GM10248 (cell line): ENCODE results near the gene KCNMA1.
"Not testable (repeated sequence)": the region's sequence is repeated elsewhere in the genome, so short reads cannot be mapped to it uniquely, and the experiment has no call there.

Experiments
- CTCF ChIA-PET: fragments of 300-600 bp; sonication (Branson Sonifier 250); formaldehyde crosslinking; extraction: SDS; loops from one replicate; lab custom pipeline; 2021; ENCODE audit warnings: antibody characterized with exemption; lab: Yijun Ruan, JAX
- POLR2A ChIA-PET: fragments of 350-650 bp; sonication (Branson Sonifier 250); formaldehyde crosslinking; extraction: SDS; loops from one replicate; lab custom pipeline; 2020; ENCODE audit warnings: antibody characterized with exemption; lab: Yijun Ruan, JAX
- DNase-seq: peaks from one replicate; pipeline ENCODE4 v3.0.0; 2012; ENCODE audit errors: extremely low spot score
- TF ChIP-seq, protein P1 (sequence below): IDR thresholded peaks from 2 replicates; pipeline ENCODE4 v1.5.1; 2012; ENCODE audit warnings: mild to moderate bottlenecking, low read depth; ENCODE audit errors: extremely low read depth, missing control alignments, control extremely low read depth

KCNMA1 gene

DNA sequence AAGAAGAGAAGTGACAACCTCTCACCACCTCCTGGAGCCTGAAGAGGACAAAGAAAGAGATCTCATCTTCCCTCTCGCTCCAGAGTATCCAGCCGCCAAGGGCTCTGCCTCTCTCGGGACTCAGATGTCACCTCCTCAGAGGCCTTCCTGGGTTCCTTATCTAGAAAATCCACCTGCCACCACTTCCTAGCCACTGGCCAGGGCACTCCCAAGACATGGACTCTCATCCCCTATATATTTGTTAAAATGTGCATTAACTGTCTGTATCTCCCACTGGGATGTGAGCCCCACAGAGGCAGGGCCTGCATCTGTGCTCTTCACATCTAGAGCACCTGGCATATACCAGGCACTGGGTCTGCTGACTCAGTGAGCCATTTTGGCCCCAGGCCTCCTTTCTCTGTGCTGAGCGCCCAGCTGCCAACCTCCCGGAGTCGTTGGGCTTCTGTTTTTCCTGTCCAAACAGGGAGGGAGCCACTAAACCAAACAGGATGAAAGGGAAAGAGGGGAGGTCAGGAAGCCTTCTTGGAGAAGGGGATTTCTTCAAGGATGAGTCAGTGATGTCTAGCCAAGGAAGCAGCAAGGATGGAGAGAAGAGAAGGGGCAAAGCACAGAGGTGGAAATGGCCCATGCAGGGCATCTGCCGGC lies 58.9 kb downstream of the KCNMA1 start:
- DNase-seq = no peak
- POLR2A ChIA-PET = no interaction called here
- TF ChIP-seq, protein P1, sequence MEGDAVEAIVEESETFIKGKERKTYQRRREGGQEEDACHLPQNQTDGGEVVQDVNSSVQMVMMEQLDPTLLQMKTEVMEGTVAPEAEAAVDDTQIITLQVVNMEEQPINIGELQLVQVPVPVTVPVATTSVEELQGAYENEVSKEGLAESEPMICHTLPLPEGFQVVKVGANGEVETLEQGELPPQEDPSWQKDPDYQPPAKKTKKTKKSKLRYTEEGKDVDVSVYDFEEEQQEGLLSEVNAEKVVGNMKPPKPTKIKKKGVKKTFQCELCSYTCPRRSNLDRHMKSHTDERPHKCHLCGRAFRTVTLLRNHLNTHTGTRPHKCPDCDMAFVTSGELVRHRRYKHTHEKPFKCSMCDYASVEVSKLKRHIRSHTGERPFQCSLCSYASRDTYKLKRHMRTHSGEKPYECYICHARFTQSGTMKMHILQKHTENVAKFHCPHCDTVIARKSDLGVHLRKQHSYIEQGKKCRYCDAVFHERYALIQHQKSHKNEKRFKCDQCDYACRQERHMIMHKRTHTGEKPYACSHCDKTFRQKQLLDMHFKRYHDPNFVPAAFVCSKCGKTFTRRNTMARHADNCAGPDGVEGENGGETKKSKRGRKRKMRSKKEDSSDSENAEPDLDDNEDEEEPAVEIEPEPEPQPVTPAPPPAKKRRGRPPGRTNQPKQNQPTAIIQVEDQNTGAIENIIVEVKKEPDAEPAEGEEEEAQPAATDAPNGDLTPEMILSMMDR = no peak
- CTCF ChIA-PET = interaction anchor here (1.3 kb wide), 1 partner anchor 14 kb away, joined by 3 read pairs; no protein-coding TSS in a partner anchor

DNA sequence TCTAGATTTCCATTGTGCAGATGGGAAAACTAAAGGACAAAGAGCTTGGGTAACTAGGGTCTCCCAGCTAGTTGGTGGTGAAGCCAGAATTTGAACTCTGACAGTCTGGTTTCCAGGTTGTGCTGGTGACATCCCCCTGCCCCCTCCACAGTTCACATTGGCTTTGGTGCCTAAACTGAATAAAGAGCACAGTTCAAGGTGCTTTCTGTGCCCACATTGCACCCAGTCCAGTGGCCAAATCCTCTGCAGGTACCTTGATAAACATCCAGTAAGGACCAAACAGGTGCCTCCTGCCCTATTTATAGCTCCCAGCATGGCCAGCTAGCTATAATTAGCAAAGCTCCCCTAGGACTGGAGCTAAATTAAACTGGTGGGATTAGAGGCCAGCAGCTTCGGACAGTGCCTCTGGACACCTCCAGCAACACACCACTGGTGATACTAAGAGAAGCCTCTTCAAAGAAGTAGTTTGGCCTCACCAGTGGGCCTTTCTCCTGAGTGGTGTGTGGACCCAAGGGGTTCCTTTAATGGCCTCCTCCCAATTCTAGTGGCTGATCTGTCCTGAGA lies 59.9 kb downstream of the KCNMA1 start:
- TF ChIP-seq, protein P1 = no peak
- CTCF ChIA-PET = no interaction called here
- POLR2A ChIA-PET = no interaction called here
- no peak for DNase-seq

DNA sequence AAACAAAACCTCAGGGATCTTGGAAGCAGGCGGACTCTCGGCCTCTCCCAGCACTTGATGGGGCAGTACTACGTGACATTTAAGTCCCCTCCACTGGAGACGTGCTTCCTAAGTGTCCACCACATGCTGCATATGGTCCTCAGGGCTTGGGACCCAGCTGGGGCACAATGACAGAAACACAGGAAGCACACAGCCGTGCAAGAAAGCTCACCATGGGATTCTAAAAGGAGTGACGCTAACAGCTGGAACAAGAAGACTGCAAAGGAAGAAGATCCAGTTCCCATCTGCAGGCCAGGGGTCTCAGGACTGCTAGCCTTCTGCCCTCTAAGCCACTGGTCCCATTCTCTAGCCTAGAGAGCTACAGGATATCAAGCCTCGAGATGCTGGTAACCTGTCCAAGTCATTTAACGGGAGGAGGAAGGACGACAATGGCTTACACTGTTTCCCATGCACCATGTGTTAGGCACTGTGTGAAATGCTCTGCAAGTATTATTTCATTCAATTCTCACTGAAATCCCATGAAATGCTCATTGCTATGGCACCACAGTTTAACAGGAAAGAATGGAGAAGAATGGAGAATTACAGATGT lies 61.1 kb downstream of the KCNMA1 start:
- no peak for DNase-seq
- TF ChIP-seq, protein P1 = no peak
- ChIA-PET POLR2A (no interaction called here), CTCF (no interaction called here)

DNA sequence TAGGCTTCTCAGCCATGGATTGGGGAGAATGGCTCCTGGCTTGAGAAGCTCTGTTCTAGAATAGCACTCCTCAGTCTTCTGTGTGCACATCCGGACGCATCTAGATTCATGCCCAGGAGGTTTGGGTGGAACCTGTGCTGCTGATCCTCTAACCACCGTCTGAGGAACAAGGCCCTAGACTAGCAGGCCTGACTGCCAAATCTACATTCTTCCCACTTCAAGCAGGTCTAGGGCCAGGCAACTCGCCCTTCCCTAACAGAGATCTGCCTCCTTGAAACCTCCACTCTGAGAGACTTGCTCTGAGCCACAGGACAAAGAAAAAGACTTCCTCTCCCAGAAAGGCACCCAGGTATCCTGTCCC lies 61.6 kb downstream of the KCNMA1 start:
- ChIA-PET CTCF (interaction anchor here (1.1 kb wide), 1 partner anchor 14 kb away, joined by 3 read pairs; no protein-coding TSS in a partner anchor), POLR2A (no interaction called here)
- no peak for DNase-seq
- TF ChIP-seq, protein P1 = no peak

DNA sequence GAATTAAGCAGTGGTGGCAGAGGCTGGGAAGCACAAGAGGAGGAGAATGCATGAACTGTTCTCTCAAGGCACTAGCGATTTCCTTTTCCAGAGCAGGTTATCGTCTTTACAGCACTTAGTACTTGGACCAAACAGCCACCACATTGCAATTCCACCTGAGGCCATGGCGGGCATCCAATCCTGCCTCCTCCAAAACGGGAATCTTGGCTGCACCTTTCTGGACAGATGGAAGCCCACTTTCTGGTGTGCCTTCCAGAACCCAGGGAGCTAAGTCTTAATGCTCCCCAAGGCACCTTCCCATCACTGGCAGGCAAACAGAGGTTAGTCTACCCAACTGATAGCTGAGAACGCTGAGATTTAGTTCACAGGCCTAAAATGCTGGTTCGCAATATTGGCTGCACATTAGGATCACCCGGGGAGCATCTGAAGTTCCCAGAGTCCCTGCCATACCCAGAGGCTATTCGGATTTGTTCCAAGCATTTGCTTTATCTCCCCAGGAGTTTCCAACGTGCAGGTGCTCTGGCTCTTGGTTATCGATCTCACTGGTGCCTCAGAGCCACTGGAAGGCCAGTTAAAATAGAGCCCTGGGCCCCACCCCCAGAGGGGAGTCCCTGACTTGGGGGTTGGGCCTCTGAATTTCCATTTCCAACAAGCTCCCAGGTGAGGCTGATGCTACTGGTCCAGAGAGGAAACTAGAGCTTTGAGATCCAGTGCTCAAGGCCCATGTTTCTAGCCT lies 62.2 kb downstream of the KCNMA1 start:
- DNase-seq = no peak
- ChIA-PET POLR2A (no interaction called here), CTCF (interaction anchor here (1.1 kb wide), 1 partner anchor 13 kb away, joined by 3 read pairs; no protein-coding TSS in a partner anchor)
- TF ChIP-seq, protein P1 = no peak

DNA sequence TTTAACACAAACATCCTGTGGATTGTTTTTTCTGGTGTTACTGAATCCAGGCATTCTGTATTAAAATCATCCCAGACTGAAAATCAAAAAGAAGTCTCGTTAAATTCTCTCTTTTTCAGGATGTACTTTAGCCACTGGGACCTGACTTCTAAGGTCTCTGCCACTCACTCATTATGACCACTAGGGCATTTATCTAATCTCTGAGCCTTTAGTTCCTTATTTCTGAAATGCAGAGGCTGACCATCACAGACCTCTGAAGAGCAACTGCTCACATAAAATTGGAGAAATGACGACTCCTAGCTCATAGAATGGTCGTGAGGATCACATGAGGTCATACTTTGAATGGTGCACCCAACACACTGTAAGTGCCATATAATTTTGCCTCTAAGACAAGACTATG lies 63.2 kb downstream of the KCNMA1 start:
- POLR2A ChIA-PET = no interaction called here
- TF ChIP-seq, protein P1 = no peak
- no peak for DNase-seq
- CTCF ChIA-PET = no interaction called here

DNA sequence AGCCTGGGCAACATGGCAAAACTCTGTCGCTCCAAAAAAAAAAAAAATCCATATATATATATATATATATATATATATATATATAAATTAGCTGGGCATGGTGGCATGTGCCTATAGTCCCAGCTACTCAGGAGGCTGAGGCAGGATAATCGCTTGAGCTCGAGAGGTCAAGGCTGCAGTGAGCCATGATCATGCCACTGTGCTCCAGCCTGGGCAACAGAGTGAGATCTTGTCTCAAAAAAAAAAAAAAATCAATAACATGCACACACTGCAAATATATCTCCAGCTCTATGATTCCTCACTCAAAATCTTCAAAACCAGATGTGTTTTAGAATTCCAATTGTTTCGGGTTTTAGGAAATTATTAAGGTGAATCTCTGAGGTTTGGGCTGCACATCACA lies 65.1 kb downstream of the KCNMA1 start:
- POLR2A ChIA-PET, DNase-seq: not testable (repeated sequence)
- CTCF ChIA-PET = interaction anchor here (1.3 to 1.7 kb wide), 2 partner anchors 11 to 14 kb away, joined by 4 to 5 read pairs; no protein-coding TSS in a partner anchor
